K562 (cell line): ENCODE data around the gene CDC42EP2. TPM values are rescaled to one million over a fixed set of nuclear protein-coding genes. Genes with fewer than 3 reads are reported as not detected.

Experiments used
- ATAC-seq: fragments of 200-7000 bp; cut with Tn5 transposase; 3 replicates; pipeline ENCODE4 v1.9.1; 2020; ENCODE audit warnings: moderate library complexity
- BruUV-seq: library from RNA; stranded (reverse); fragments of 400-500 nt; replicated peaks from 2 replicates; lab custom pipeline; 2021; lab: Mats Ljungman, UMichigan
- CTCF ChIA-PET: fragments of 300-600 bp; formaldehyde crosslinking; extraction: SDS; loops from one replicate; lab custom pipeline; 2021; ENCODE audit warnings: low intra/inter-chr PET ratio; lab: Yijun Ruan, JAX
- POLR2A ChIA-PET: fragments of 300-600, 350-650 bp; sonication (Branson Sonifier 250); formaldehyde crosslinking; extraction: SDS; loops from one replicate; lab custom pipeline; 2021; ENCODE audit warnings: antibody characterized with exemption, inconsistent platforms; lab: Yijun Ruan, JAX
- DNase-seq, 4 experiments: peaks; one replicate each; pipeline versions ENCODE4 v3.0.0 to v3.0.0-alpha.2; 2011 to 2018; ENCODE audit warnings: low spot score in 3 of 4, mixed read lengths in 3 of 4; ENCODE audit errors: extremely low read depth in 1 of 4
- FAIRE-seq: peaks from 2 replicates; lab custom pipeline; 2011; peaks lifted over from hg19 to GRCh38; lab: Jason Lieb, UNC
- H2AFZ ChIP-seq: 2 replicates; pipeline ENCODE4 v1.6.0; 2011; ENCODE audit warnings: low read depth, low read length, control low read depth, inconsistent platforms
- H3K27ac ChIP-seq: fragments of 200-600 bp; 3 replicates; pipeline ENCODE4 v1.8.0; 2011; ENCODE audit warnings: low read depth, mild to moderate bottlenecking, control low read depth, inconsistent platforms, low read length, moderate library complexity, mixed read lengths; ENCODE audit errors: extremely low read depth
- H3K27me3 ChIP-seq, 2 experiments: fragments of 300-600 bp in 1 of 2; 2 replicates in 1 of 2; 3 replicates in 1 of 2; pipeline versions ENCODE4 v1.6.0 to v1.8.0; 2011; ENCODE audit warnings: inconsistent platforms in 2 of 2, low read length in 2 of 2, mild to moderate bottlenecking in 1 of 2, mixed read lengths in 1 of 2, moderate library complexity in 1 of 2; ENCODE audit not compliant: control insufficient read depth in 2 of 2, insufficient read depth in 2 of 2
- H3K36me3 ChIP-seq: fragments of 300-600 bp; 3 replicates; pipeline ENCODE4 v1.8.0; 2011; ENCODE audit warnings: mild to moderate bottlenecking, low read length, inconsistent platforms; ENCODE audit not compliant: control insufficient read depth, insufficient read depth
- H3K4me1 ChIP-seq, 2 experiments: fragments of 200-600 bp in 1 of 2; replicated peaks in 1 of 2; 2 replicates in 1 of 2; 3 replicates in 1 of 2; pipeline versions ENCODE4 v1.5.1 to v1.8.0; 2011; ENCODE audit warnings: inconsistent platforms in 2 of 2, low read length in 2 of 2, mild to moderate bottlenecking in 1 of 2, mixed read lengths in 1 of 2, moderate library complexity in 1 of 2; ENCODE audit not compliant: control insufficient read depth in 2 of 2, insufficient read depth in 2 of 2
- H3K4me2 ChIP-seq: 2 replicates; pipeline ENCODE4 v1.6.1; 2011; ENCODE audit warnings: low read length, control low read depth, inconsistent platforms, mixed read lengths; ENCODE audit not compliant: insufficient read depth
- H3K4me3 ChIP-seq: fragments of 200-600 bp; sonication (generic), shearing (Covaris generic); 2 replicates; pipeline ENCODE4 v1.5.1; 2016; ENCODE audit warnings: control low read depth, inconsistent platforms
- H3K79me2 ChIP-seq: fragments of 200-600 bp; 3 replicates; pipeline ENCODE4 v1.8.0; 2011; ENCODE audit warnings: low read length, inconsistent platforms; ENCODE audit not compliant: control insufficient read depth, insufficient read depth
- H3K9ac ChIP-seq, 2 experiments: 2 replicates each; pipeline versions ENCODE4 v1.6.0 to v1.6.1; 2011; ENCODE audit warnings: low read depth in 2 of 2, low read length in 2 of 2, control low read depth in 1 of 2, inconsistent platforms in 1 of 2, mild to moderate bottlenecking in 1 of 2, mixed read lengths in 1 of 2; ENCODE audit not compliant: insufficient read depth in 1 of 2
- H3K9me1 ChIP-seq: one replicate; pipeline ENCODE4 v1.6.0; 2011; ENCODE audit warnings: inconsistent platforms, mild to moderate bottlenecking, low read length, moderate library complexity; ENCODE audit not compliant: control insufficient read depth, insufficient read depth
- H3K9me3 ChIP-seq: replicated peaks from 2 replicates; pipeline ENCODE4 v1.5.1; 2011; ENCODE audit warnings: low read depth, low read length, inconsistent platforms; ENCODE audit not compliant: control insufficient read depth, insufficient read depth
- H4K20me1 ChIP-seq: replicated peaks from 2 replicates; pipeline ENCODE4 v1.6.1; 2011; ENCODE audit warnings: low read length, inconsistent platforms, mixed read lengths; ENCODE audit not compliant: control insufficient read depth, insufficient read depth
- C11orf30 ChIP-seq: fragments of 450-650 bp; IDR thresholded peaks from 2 replicates; pipeline ENCODE4 v1.6.1; 2016; ENCODE audit warnings: low read depth, mild to moderate bottlenecking
- MAFF ChIP-seq: IDR thresholded peaks from 2 replicates; pipeline ENCODE4 v1.6.1; 2012; ENCODE audit warnings: low read length, improper control_type of control experiment
- MAFG ChIP-seq: fragments of 450-650 bp; conservative IDR thresholded peaks from 2 replicates; pipeline ENCODE4 v1.6.1; 2016; ENCODE audit warnings: missing genetic modification characterization, missing compliant biosample characterization
- MAFK ChIP-seq: IDR thresholded peaks from 2 replicates; pipeline ENCODE4 v1.6.1; 2011; ENCODE audit warnings: low read length, improper control_type of control experiment
- NFE2 ChIP-seq: IDR thresholded peaks from 2 replicates; pipeline ENCODE4 v1.6.1; 2014; ENCODE audit warnings: antibody characterized with exemption, low read depth
- ZNF239 ChIP-seq: fragments of 250-450 bp; sonication (Bioruptor Pico); IDR thresholded peaks from 2 replicates; pipeline ENCODE4 v1.4.0; 2020; ENCODE audit warnings: mild to moderate bottlenecking
- ZNF316 ChIP-seq: fragments of 450-650 bp; IDR thresholded peaks from 2 replicates; pipeline ENCODE4 v1.6.1; 2016
- WGBS: fragments of 100-300 bp; shearing (Covaris generic); methylation state at CpG from one replicate; pipeline ENCODE4 v1.1.6; 2016; ENCODE audit warnings: low coverage, mixed read lengths; ENCODE audit not compliant: insufficient coverage; ENCODE audit errors: missing lambda C conversion rate; 5-methylcytosine and 5-hydroxymethylcytosine counted together
- in situ Hi-C: fragments of 300-500 bp; cut with MboI; formaldehyde crosslinking; loops from 4 replicates; pipeline ENCODE4 v1.15.0; 2018; ENCODE audit warnings: inconsistent platforms, mixed read lengths
- intact Hi-C: fragments of 100-400 bp; cut with micrococcal nuclease; formaldehyde crosslinking; loops from 2 replicates; pipeline ENCODE4 v1.14.2; 2022
- polyA plus RNA-seq, 8 experiments: library from polyadenylated mRNA; depleted of rRNA in 4 of 8; stranded (reverse) in 5 of 8; unstranded in 3 of 8; fragments of >200 nt; fragmentation: Nextera tagmentation in 2 of 8; fragmentation: Illumina TruSeq in 1 of 8; extraction: Ambion mirVana in 2 of 8; extraction: Trizol in 1 of 8; gene quantifications; 2 replicates each; pipeline versions ENCODE4 v1.2.1 to v1.2.3, GENCODE V29; 2011 to 2014; ENCODE audit warnings: inconsistent platforms in 1 of 8, missing spikeins in 1 of 8
- total RNA-seq, 7 experiments: library from RNA; depleted of rRNA in 6 of 7; stranded (reverse); fragments of >200 nt in 6 of 7; fragmentation: Illumina TruSeq in 2 of 7; extraction: Trizol in 2 of 7; gene quantifications; 2 replicates each; pipeline versions ENCODE4 v1.2.1 to v1.2.3, GENCODE V29; 2011 to 2021; ENCODE audit warnings: low replicate concordance in 1 of 7
- TF ChIP-seq, protein P1 (sequence below): sonication (generic); formaldehyde crosslinking; IDR thresholded peaks from 2 replicates; pipeline ENCODE4 v1.9.0; 2022; ENCODE audit warnings: mild to moderate bottlenecking, missing genetic modification reagents
- TF ChIP-seq, protein P2 (sequence below): fragments of 450-650 bp; IDR thresholded peaks from one replicate; pipeline ENCODE4 v1.6.1; 2018; ENCODE audit warnings: mild to moderate bottlenecking, moderate library complexity; ENCODE audit not compliant: partially characterized antibody

CDC42EP2 gene
- total and polyA plus RNA-seq, 9 of the 15 experiments (the other 6 are each of a cell fraction or from before 2014, with no cell fraction given) = 0.27 to 3.5 (median 0.83) TPM; not detected in 1

- no TSS peak for BruUV-seq
- 72% methylated on average over 5 of the region's 5 CpGs for WGBS
- FAIRE-seq = no peak
- Histone ChIP-seq H3K27me3 (no peaks in the 10 kb centered on the region), H3K79me2 (no peaks in the 10 kb centered on the region), H3K36me3 (peaks cover 97% of the 10 kb centered on the region), H3K27ac (peak overlapping the region; percentile 6; the same call in 1 of the 3 replicates), H3K9me1 (no peaks in the 10 kb centered on the region), H3K4me2 (no peak overlapping the region), H2AFZ (no peak overlapping the region), H3K4me3 (no peak overlapping the region), H4K20me1 (no peaks in the 10 kb centered on the region), H3K9me3 (no peaks in the 10 kb centered on the region), H3K4me1 (peaks cover 2 to 20% of the 10 kb centered on the region in 2 experiments; a peak in 4 of 5 replicates), H3K9ac (peak overlapping the region in 1 of 2 experiments; percentile 53; a peak in 1 of 4 replicates)
- ChIA-PET CTCF (no interaction called here), POLR2A (interaction anchor here (1.0 to 1.5 kb wide), 3 partner anchors 10 to 208 kb away, joined by 4 read pairs; no protein-coding TSS in a partner anchor)
- in situ Hi-C loops (no loop called here), intact Hi-C loops (loop anchor here (2.0 kb wide), 1 partner anchor 23 kb away; the partner anchor contains the start of gene CDC42EP2)
- DNase-seq = no peak
- TF ChIP-seq MAFG (tag) = peak; percentile 90
- TF ChIP-seq MAFF = peak; percentile 85
- TF ChIP-seq C11orf30 = peak; percentile 94
- peak; percentile 87 for TF ChIP-seq MAFK
- peak; percentile 54; the same call in 1 of the 2 replicates for TF ChIP-seq NFE2
- peak; percentile 96 for TF ChIP-seq ZNF316
- TF ChIP-seq, protein P1, sequence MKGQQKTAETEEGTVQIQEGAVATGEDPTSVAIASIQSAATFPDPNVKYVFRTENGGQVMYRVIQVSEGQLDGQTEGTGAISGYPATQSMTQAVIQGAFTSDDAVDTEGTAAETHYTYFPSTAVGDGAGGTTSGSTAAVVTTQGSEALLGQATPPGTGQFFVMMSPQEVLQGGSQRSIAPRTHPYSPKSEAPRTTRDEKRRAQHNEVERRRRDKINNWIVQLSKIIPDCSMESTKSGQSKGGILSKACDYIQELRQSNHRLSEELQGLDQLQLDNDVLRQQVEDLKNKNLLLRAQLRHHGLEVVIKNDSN (CRISPR knock-in tag) = no peak
- TF ChIP-seq, protein P2, sequence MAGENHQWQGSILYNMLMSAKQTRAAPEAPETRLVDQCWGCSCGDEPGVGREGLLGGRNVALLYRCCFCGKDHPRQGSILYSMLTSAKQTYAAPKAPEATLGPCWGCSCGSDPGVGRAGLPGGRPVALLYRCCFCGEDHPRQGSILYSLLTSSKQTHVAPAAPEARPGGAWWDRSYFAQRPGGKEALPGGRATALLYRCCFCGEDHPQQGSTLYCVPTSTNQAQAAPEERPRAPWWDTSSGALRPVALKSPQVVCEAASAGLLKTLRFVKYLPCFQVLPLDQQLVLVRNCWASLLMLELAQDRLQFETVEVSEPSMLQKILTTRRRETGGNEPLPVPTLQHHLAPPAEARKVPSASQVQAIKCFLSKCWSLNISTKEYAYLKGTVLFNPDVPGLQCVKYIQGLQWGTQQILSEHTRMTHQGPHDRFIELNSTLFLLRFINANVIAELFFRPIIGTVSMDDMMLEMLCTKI = no peak
- TF ChIP-seq ZNF239 (CRISPR knock-in tag) = no peak
- TF ChIP-seq, all 486 proteins: peak for 6
- ATAC-seq = peak; percentile 32
Observed at GRCh38 chr11:65291613-65292012, 23.1 kb upstream of the CDC42EP2 start.
